HG03378 (cell line): Measurements from ENCODE around the gene SMG6.
"Not testable (repeated sequence)": the region's sequence is repeated elsewhere in the genome, so short reads cannot be mapped to it uniquely, and the experiment has no call there.

ENCODE experiments used
- ATAC-seq: cut with Tn5 transposase; IDR thresholded peaks from one replicate; pipeline ENCODE4 v1.9.1; 2021; ENCODE audit warnings: mild to moderate bottlenecking, moderate library complexity; ENCODE audit not compliant: unreplicated experiment

SMG6 gene

DNA sequence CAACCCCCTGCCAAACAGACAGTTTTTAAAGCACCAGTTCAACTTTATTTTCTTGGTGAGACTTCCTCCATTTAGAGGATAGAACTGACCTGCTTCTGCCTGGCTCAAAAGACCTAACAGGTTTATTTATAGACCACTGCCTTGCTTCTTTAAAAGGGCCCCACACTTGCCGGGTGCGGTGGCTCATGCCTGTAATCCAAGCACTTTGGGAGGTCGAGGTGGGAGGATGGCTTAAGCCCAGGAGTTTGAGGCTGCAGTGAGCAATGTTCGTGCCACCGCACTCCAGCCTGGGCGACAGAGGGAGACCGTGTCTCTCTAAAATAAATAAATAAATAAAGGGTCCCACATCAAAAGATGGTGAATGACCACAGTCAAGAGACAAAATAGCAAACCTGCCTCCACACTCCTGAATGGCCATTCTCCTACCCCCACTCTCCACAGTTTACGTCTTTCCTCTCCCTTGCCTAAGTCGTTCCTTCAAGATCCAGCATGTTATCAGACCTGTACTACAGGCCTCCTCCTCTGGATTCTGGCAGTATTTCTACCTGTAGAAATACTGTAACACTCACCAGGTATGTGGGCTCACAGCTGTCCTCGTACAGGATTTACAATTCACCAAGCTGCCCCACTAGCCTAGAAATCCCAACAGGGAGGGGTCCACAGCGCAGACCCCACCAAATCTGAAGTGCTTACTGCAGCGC, 95.6 kb downstream of the SMG6 start:
- no peak for ATAC-seq

DNA sequence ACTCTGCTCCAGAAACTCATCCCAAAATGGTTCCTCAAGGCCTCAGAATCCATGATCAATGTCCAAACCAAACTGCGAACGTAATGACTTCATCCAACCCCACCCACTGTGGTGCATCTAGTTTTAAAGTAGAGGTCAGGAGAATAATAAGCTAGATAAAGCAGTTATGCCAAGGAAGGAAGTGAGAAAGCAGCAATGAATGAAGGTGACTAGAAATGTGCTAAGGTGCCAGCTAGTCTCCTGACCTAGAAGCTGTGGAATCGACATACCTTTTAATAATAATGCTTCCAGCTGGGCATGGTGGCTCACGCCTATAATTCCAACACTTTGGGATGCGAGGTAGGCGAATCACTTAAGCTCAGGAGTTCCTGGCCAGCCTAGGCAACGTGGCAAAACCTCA, 99.2 kb downstream of the SMG6 start:
- no peak for ATAC-seq

DNA sequence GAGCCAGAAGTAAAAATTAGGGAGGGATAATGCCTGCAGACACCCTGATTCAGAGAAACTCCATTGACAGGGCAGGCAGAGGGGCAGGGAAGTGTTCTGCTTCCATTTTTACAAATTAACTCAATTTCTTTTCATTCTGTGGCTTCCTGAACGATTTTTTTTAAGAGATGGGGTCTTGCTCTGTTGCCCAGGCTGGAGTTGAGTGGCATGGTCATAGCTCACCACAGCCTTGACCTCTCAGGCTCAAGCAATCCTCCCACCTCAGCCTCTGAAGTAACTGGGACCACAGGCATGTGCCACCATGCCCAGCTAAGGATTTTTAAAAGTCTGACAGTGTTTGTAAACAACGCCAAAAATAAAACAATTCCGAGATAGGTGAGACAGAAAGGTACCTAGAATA, 99.8 kb downstream of the SMG6 start:
- no peak for ATAC-seq

DNA sequence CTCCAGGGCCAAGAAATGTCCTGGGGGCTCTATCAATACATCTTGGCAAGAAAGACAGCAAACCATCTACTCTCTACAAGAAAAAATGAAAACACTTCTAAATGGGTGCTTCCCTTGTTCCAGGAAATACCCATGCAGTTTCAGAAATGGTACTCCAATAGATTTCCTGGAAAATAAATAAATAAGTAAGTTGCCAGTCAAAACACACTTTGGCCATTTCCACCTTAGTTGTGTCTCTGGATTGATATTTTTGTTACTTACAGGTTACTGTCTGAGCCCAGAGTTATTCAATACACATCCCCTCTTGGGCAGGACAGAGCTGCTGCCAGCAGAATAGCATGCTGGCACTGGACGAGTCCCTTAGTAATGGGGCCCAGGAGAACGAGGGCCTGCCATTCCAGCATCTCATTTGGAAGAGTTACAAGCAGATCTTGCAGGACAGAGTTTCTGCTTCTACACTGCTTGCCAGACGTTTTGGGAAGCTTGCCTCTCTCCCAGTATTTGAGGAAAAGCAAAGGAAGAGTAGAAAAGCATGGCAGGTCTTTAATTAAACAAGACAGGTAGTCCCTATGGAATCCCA, 100.5 kb downstream of the SMG6 start:
- ATAC-seq, result no peak

DNA sequence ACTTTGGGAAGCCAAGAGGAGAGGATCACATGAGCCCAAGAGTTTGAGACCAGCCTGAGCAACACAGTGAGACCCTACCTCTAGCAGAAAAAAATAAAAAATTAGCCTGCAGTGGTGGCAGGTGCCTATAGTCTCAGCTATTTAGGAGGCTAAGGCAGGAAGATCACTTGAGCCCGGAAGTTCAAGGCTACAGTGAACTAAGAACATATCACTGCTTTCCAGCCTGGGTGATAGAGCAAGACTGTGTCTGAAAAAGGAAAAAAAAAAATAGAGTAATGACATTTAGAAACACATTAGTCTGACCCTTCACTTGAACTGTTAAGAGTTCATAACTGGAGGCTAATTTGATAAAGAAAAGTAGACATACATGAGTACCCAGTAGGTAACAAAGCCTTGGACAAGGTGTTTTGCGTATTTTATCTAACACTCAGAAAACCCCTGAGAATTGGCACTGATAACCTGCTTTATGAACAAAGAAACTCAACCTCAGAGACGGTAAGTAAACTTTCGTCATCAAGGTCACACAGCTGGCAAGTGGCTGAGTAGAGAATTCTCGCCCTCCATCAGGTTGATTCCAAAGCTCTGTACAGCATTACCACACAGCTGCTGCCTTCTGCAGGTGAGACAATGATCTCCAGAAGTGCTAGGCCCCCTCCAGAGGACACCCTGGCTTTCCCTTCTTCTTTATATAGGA, 101.1 kb downstream of the SMG6 start:
- ATAC-seq, result no peak

DNA sequence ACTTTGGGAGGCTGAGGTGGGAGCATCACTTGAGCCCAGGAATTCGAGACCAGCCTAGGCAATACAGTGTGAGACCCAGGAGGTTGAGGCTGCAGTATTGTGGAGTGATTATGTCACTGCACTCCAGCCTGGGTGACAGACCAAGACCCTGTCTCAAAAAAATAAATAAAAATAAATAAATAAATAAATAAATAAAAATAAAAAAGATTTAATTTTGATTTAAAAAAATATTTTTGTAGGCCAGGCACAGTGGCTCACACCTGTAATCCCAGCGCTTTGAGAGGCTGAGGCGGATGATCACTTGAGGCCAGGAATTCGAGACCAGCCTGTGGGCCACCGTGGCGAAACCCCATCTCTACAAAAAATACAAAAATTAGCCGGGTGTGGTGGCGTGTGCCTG, 104.2 kb downstream of the SMG6 start:
- not testable (repeated sequence) for ATAC-seq

DNA sequence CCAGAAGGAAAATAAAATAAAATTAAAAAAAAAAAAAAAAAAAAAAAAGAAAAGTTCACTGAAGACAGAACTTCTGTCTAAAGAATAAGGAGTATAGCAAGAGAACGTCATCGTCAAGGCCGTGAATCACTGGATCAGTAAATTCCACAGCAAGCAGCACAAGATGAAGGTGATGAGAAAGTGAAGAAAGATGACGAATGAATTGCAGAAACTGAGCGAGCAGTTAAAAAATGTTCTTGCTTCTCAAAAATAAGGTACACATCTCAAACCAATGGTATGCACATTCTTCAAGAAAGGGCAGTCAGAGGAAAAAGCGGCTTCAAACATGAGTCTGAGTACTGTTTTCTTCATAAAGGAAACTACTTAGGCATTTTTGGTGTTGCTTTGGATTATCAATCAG, 104.7 kb downstream of the SMG6 start:
- ATAC-seq, result no peak

DNA sequence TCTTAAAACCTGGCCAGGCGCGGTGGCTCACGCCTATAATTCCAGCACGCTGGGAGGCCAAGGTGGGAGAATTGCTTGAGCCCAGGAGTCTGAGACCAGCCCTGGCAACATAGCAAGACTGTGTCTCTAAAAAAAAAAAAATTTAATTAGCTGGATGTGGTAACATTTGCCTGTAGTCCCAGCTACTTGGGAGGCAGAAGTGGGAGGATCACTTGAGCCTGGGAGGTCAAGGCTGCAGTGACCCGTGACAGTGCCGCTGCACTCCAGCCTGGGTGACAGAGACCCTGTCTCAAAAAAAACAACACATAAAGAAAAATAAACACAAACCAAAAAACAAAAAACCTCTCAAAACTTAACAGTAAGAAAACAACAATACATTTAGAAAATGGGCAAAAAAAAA, 106.3 kb downstream of the SMG6 start:
- no peak for ATAC-seq

DNA sequence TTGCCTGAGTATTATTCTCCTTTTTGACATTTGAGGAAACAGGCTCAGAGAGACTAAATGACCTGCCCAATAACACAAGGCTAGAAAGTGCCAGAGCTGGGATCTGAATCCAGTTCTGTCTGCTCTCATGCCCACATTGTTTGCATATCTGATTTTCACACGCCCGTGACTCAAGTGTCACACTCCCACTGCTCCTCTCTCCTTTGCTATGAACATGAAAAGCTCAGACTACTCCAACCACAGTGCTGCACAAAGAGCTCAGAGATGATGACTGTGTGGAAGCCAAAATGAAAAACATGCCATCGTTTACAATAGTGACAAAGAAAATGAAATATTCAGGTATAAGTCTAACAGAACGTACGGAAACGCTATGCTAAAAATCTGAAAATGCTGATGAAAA, 107.9 kb downstream of the SMG6 start:
- ATAC-seq, result no peak

DNA sequence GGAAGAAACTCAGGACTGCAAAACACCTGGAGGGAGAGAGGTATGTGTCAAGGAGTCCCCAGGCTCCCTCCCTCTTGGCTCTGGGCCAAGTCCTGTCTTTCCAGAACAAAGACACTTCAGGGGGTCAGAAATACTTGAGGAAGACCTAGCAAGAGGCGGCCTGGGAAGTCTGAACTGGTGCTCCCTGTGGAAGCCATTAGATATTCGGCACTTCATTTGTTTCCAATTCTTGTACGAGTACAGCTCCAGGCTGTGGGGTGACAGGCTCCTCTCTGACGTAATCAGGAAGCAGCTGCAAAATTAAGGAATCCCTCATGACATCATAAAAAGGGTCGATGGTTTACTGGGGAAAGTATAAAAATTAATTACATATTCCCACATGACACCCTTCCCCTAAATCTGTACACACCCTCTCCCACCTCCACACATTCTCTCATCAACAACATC, 108.7 kb downstream of the SMG6 start:
- ATAC-seq, result no peak

DNA sequence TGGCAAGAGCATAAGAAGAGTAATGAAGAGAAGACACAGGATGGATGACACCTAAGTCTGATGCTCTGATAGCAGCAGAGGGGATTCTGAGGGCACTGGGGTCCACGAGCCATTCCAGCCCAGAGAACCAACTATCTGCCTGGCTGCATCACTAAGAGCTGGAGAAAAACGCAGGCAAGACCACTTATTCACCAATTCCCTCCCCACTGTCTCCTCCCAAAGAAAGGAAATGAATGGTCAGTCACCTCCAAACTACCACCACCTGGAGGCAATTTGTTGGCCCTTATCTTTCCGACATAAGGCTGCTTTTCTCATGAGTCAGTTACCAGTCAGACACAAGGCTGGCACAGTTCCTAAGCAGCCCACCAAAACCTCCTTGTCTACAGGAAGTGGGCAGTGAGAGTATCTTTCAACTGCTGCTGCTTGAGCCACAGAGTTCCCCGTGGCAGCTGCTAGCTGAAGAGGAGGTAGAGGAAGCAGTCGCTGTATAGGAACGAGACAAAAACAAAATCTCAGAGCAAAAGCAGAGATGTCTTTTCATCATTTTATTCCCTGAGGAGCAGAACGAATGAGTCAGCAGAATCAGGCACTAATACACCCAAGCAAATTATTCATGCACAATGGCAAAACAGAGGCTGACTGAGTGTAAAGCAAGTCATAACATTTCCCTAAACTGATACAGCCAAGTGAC, 111.1 kb downstream of the SMG6 start:
- no peak for ATAC-seq

DNA sequence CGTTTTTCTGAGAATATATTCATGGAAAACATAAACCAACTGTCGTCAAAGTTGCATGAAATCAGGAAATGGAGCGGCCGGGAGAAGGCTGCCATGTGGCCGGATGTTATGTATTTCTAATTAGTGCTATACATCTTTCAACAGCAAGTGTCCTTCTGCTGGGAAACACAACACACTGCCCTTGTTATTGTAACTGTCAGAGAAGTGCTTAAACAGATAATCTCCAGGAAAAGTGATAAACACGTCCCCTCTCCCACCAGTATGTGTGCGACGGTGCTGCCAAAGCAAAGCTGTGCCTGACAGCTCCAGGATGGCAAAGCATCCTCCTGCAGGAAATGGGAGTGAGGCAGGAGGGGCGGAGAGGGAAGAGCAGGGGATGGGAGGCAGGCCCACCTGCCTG, 111.8 kb downstream of the SMG6 start:
- ATAC-seq, result no peak

DNA sequence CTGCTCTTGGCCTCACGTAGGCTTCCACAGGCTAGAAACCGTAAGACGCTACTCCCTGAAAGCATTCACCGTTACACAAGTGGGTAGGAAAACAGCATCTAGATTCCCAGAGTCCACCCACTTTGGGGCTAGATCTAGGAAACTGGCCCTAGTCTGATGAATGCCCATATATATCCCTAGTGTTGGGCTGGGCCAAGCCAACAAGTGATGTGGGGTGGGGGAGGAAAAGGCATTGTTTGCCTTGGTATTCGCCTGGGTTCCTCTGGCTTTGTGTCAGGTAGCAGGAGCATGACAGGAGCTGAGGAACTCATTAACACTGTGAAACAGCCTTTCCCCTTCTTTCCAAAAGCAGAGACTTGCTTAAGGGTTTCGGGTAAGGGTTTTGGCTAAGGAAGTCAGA, 112.4 kb downstream of the SMG6 start:
- no peak for ATAC-seq

DNA sequence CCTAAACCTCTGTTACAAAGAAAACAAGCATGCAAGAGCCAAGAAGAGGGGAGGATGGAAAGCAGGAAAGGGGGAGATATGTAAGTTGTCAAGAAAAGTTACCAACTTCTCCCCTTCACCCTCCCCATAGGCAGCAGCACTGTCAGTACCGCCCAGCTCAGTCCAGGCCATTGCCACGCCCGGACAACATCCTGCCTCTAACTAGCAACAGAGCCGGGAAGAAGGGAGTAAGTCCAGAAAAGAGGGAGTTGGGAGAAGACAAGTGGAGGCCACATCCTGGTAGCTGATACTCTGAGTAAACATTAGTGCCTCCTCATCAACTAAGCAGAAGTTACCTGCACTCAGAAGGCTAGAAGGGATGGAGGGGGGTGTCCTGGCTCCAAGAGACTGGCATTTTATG, 113.6 kb downstream of the SMG6 start:
- no peak for ATAC-seq

DNA sequence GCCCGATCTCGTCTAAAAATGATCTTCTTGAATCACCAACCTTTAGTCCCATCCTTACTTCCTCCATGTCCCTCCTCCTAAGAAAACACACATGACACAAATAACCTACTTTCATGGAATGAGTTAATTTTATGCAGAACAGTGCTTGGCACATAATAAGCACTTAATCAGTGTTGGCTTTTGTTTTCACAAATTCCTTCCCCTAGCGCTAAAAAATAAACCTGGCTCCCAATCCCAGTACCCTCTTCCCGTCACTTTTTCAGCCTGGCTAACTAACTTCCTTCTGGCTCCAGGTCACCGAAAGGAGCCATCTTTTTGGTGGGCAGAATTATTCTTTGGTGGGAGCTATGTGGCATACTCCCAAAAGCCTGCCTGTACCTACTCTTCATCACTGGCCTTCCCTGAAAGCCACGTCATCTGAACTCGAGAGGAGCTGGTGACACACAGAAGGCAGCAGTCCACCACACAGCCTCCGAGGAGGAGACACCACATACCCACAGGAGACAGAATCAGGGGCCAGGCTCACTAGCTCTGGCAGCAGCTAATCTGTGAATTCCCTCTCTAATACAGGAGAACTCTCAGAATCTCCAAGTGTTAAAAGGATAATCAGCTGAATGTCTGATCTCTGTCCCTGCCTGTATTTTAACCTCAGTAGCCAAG, 114.5 kb downstream of the SMG6 start:
- ATAC-seq, result no peak

DNA sequence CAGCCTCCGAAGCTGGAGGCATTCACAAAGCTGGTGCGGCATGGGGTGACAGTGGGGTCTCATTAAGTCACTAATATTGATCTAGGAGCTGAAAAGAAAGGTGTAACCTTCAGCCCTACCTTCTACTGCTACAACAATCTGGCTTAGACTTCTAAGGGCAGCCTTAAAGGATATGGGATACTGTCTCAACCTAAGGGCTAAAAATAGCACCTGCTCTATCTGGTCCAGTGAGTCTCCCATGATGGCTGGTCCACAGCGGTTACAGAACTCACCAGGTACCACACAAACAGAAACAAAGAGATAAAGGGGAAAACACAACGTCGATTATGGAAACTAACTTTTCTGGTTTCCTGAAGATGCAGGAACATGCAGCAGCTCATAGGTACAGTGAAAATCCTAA, 115.8 kb downstream of the SMG6 start:
- ATAC-seq, result no peak

DNA sequence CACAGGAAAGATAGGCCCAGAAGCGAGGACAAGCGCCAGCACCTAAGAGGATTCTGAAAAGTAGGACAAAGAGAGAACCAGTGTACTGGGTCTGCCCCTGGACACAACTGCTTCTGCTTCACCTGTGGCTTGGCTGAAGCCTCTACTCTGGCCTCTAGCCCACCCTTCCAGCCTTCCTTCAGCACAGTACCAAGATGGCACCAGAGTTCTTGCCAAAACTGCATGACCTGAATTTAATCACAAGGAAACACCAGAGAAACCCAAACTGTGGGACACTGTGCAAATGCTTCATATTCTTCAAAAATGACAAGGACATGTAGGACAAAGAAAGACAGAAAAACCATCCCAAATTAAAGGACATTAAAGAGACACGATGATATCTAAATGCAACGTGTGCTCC, 116.6 kb downstream of the SMG6 start:
- no peak for ATAC-seq

DNA sequence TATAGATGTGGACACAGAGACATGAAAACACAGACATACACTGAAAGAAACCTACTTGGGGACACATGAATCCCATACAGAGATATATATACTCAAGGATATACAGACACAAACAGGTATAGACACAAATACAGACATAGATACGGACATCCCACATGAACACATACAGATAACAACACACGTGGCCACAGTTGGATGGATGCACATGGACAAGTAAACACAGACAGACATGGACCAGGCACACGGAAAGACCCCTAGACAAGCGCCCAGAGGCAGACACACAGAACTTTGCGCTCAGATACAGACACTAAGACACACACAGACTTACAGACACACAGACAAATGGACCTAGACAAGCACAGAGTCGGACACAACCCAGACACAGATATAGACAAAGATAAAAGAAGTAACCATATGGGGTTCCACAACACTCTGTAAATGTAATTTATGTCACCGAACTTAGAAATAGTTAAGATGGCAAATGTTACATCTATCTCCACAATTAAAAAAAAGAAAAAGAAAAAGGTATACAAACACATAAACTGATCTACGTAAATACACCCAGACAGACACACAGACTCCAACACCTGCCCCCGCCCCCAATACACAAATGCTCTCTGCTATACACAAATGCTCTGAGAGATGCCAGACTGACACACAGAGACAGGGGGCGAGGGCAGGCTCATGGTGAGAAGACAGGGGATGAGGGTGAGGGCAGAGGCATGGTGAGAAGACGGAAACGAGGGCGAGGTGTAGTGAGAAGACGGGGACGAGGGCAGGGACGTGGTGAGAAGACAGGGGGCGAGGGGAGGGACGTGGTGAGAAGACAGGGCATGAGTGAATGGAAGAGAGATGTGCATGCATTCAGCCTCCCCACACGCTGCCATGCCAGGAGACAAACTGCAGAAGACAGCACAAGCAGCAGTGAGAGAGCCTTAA, 118.3 kb downstream of the SMG6 start:
- ATAC-seq, result no peak

DNA sequence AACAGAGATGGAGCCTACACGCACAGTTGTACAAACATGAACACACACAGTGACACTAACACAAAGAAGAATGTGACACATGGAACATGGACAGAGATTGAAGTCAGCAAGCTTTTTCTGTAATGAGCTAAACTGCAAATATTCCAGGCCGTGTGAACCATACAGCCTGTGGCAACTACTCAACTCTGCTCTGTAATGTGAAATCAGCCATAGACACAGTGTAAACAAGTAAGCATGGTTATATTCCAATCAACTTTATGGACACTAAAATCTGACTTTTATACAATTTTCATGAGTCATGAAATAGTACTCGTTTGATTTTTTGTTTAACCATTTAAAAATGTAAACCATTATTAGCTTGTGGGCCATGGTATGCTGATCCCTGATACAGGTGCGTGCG, 120.2 kb downstream of the SMG6 start:
- ATAC-seq, result no peak

DNA sequence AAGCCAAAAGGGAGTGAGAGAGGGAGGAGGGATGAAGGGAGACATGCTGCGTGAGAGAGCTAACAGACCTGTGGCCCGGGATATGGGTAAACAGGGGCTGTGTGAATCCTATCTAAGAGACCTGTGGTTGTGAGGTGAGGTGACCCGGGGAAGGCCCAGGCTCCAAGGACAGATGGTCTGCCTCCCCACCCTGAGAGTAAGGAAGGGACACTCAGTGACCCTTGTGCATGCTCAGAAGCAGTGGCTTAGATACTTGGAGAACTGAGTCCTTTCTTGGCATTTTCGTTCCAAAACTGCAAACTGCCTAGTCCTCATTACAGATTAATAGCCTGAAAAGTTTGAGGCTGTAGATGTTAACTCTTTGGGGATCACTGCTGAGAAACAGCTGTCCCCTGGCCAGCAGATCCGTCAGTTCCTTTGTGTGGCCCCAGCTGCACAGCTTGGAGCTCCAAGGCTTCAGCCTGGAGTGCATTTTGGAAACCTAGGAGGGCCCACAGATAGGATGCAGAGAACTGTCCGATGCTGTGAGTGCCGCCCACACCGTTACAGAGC, 121.6 kb downstream of the SMG6 start:
- no peak for ATAC-seq
